HG03280 (cell line): Measurements from ENCODE around the gene SPPL2A.
"Not testable (repeated sequence)": the region's sequence is repeated elsewhere in the genome, so short reads cannot be mapped to it uniquely, and the experiment has no call there.

ENCODE experiments used
- ATAC-seq: cut with Tn5 transposase; IDR thresholded peaks from one replicate; pipeline ENCODE4 v1.9.1; 2021; ENCODE audit warnings: mild to moderate bottlenecking, moderate library complexity; ENCODE audit not compliant: unreplicated experiment

SPPL2A gene

GRCh38 chr15:50765195-50765967 lies at the start of gene SPPL2A:
SPPL2A (minus strand) TSS chr15:50765706; CDS start chr15:50765533, 173 bp downstream.
- ATAC-seq, result peak; percentile 86

DNA sequence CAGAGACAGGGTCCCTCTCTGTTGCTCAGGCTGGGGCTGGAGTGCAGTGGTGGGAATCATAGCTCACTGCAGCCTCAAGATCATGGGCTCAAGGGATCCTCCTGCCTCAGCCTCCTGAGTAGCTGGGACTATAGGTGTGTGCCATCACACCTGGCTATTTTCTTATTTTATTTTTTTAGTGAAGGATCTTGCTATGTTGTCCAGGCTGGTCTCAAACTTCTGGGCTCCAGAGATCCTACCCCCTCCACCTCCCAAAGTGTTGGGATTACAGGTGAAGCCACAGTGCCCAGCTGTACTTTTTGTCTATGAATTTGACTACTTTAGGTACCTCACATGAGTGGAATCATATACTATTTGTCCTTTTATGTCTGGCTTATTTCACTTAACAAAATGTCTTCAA lies 49.1 kb upstream of the SPPL2A start:
- ATAC-seq, result no peak

- ATAC-seq, result no peak
Observed at GRCh38 chr15:50813865-50814264, 48.4 kb upstream of the SPPL2A start.

DNA sequence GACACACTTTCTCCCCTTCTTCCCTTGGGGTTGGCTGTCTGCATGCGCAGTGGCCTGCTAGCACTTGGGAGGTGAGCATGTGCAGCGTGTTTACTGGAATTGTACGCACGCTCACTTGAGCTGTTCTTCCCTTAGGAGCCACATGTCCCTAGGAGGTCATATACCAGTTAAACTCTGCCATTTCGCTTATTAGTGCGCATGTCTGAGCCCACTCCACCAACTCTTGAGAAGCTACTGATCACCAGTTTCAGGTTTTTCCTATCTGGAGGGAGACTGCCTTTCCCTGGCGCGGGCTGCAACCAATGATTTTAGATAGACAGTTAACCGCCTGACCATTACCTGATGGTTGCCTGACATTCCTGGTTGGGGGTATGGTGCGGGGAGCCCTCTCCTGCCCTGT lies 47.6 kb upstream of the SPPL2A start:
- ATAC-seq, result no peak

DNA sequence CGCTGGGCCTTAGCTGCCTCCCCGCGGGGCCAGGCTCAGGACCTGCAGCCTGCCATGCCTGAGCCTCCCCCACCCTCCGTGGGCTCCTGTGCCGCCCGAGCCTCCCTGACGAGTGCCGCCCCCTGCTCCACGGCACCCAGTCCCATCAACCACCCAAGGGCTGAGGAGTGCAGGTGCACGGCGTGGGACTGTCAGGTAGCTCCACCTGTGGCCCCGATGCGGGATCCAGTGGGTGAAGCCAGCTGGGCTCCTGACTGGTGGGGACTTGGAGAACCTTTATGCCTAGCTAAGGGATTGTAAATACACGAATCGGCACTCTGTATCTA lies 46.6 kb upstream of the SPPL2A start:
- not testable (repeated sequence) for ATAC-seq

GRCh38 chr15:50811461-50812180 lies 46.1 kb upstream of the SPPL2A start:
- not testable (repeated sequence) for ATAC-seq

- ATAC-seq, result no peak
Observed at GRCh38 chr15:50810128-50810527, 44.6 kb upstream of the SPPL2A start.

GRCh38 chr15:50808728-50809127 lies 43.2 kb upstream of the SPPL2A start:
- ATAC-seq, result no peak

GRCh38 chr15:50803479-50804180 lies 38.1 kb upstream of the SPPL2A start:
- no peak for ATAC-seq

DNA sequence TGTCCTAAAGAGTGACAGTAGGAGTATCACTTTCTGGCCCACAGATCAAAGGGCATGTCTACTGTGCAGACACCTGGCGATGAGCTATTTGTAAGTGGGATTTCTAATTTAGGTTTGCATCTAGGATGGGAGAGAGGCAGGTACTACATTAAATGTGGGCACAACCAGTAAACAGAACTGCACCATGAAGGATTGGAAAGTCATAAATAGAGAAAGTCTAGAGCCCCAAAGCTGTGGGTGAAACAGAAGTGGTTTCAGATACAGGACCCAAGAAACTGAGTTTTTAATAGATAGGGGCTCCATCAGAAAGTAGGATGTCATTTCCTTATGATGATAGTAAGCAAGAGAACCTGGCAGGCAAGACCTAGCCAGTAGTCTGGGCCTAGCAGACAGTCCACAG lies 35.2 kb upstream of the SPPL2A start:
- no peak for ATAC-seq

- no peak for ATAC-seq
Observed at GRCh38 chr15:50798684-50799083, 33.2 kb upstream of the SPPL2A start.

DNA sequence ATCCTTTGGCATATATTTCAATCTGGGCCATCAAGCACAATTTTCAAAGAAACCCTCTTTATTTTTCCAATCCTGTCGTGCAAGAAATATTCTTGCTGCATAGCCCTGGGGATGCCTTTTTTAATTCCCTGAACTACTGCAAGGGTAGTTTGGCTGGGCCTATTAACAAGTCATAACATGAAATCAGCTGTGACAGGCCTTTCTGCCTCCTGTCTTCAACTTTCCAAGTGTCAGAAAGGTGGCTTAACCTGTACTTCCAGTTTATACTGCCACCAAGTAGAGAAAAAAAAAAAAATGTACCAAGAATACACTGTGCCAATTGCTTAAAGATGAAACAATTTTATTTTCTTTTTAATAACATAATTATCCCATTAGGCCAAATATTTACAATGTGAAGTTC lies 32.4 kb upstream of the SPPL2A start:
- ATAC-seq, result no peak

DNA sequence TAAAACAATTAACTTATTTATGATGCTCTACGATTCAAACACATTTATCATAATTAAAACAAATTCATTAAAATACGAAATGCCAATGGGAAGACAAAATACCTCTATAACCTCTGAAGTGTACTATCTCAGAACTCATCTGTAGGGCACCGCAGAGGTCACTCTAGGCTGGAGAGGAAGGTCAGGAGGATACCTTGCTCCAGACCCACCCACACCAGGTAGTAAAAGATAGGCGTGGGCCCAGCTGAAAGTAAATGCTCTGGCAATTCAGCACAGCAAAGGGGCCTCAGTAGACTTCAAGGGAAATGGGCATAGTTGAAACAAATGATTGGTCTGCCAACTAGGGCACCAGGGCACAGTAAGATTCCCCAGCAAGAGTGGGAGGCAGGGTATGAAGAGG lies 26.0 kb upstream of the SPPL2A start:
- ATAC-seq, result no peak

DNA sequence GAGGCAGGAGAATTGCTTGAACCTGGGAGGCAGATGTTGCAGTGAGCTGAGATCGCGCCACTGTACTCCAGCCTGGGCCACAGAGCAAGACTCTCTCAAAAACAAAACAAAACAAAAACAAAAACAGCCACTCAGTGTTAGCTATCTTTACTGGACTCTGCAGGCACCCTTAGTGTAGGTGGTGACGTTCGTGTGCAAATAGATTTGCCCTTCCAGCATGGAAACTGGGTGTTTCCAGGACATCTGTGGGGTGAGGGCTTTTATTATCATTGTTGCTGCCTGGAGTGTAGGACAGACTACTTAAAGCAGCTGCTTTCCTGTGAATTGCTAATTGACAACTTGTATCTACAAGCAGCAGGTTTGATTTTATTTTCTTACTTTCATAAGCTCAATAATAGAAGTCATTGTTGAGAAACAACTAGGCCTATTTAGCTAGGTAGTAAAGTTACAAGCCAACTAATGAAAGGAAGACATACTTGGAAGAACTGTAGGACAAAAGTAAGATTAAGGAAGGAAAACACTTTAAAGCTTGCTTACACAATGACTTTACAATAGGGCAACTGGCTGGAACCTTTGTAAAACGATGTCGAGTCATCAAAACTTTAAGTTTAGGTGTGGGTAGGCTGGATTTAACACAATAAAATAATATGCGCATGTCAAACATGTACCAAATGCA lies 25.4 kb upstream of the SPPL2A start:
- no peak for ATAC-seq

DNA sequence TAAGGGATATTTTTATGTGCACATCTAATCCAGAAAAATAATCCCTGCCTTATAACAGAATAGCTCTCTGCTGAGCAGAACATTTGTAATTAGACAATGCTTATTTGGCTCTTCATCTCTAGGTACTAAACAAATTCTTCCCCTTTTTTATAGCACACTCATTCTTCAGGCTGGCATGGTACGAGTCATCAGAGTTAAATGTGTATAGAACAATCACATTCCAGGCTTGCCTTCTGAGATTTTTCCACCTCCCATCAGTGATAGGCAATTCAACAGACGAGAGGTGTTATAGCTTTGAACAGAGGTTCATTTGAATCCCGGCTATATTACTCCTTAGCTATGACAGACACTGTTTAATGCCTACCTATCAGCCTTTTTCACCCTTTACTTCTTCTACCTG lies 21.4 kb upstream of the SPPL2A start:
- ATAC-seq, result no peak

DNA sequence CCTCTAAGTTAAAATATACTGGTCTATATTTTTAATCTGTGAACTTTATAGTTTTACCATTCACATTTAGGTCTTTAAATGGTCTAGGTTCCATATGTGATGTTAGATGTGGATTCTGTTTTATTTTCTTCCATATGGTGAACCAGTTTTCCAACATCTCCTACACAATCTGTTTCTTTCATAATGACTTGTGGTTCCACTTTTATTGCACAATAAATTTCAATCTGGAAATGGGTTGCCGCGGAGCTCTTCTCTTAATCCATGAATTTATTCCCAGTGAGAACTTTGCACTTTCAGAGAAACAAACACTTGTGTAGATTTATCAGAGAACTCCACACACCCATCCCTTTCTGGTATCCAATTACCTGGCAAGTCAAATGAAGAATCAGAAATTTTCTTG lies 20.9 kb upstream of the SPPL2A start:
- ATAC-seq, result no peak

GRCh38 chr15:50783895-50784294 lies 18.4 kb upstream of the SPPL2A start:
- no peak for ATAC-seq

DNA sequence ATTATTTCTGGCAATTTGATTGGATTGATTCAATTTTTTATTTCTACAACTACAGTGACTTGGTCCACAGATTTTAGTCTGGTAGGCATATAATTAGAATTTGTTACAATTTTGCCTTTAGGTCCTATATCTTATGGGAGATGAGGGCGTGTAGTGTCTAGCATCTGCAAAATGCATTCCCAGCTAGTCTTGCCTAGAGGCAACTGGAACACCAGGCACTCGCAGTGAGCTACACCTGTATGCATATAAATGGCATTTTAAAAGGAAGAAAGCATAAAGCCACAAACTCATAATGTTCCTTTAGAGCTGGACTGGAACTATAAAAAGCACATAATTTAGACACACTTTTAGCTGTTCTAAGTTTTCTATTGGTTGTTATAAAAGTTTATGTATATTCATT lies 17.9 kb upstream of the SPPL2A start:
- no peak for ATAC-seq

DNA sequence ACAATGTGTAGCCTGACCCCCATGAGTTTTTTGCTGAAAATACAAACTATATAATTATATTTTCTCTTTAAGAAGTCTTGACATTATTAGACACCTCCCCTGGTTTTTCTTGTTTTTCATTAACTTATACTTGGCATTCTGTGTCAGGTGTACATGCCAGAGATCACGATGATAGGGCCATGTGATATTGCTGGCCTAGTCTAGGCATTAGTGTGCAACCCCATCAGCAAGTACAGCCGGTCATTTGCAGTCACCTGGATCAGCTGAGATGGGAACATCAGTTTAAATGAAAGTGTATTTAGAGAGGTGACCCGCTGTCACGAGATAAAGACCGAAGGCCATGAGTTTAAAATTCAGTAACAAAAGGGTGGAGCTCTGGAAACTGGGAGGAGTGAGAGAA lies 12.6 kb upstream of the SPPL2A start:
- no peak for ATAC-seq

- ATAC-seq, result no peak
Observed at GRCh38 chr15:50777042-50777441, 11.5 kb upstream of the SPPL2A start.

GRCh38 chr15:50774450-50774849 lies 8.9 kb upstream of the SPPL2A start:
- ATAC-seq, result no peak
